IMR-90 (cell line): ENCODE data around the gene ALDH1A1. TPM values are rescaled to one million over a fixed set of nuclear protein-coding genes. Genes with fewer than 3 reads are reported as not detected.

Source experiments
- ATAC-seq: fragments of 200-7000 bp; cut with Tn5 transposase; 2 replicates; pipeline ENCODE4 v1.9.1; 2020; ENCODE audit warnings: low read depth, mild to moderate bottlenecking, moderate library complexity
- BruUV-seq: library from RNA; stranded (reverse); fragments of 400-500 nt; replicated peaks from 2 replicates; lab custom pipeline; 2021; lab: Mats Ljungman, UMichigan
- CTCF ChIA-PET: fragments of 300-600 bp; formaldehyde crosslinking; extraction: SDS; loops from one replicate; lab custom pipeline; 2021; ENCODE audit warnings: antibody characterized with exemption; lab: Yijun Ruan, JAX
- POLR2A ChIA-PET: fragments of 300-600 bp; sonication (Branson Sonifier 250); formaldehyde crosslinking; loops from one replicate; lab custom pipeline; 2022; ENCODE audit warnings: antibody characterized with exemption; ENCODE audit not compliant: unreplicated experiment; lab: Charles Lee
- DNase-seq: peaks from one replicate; pipeline ENCODE4 v3.0.0; 2013
- H2AFZ ChIP-seq: replicated peaks from 2 replicates; pipeline ENCODE3; 2013; ENCODE audit warnings: low read length, mild to moderate bottlenecking; ENCODE audit not compliant: poor library complexity
- H2AK5ac ChIP-seq: 2 replicates; pipeline ENCODE4 v1.6.1; 2013; ENCODE audit warnings: low read depth, low read length, inconsistent platforms
- H2AK9ac ChIP-seq: replicated peaks from 2 replicates; pipeline ENCODE3; 2013; ENCODE audit warnings: mild to moderate bottlenecking, low read depth, low read length, moderate library complexity; ENCODE audit not compliant: poor library complexity
- H2BK120ac ChIP-seq: 2 replicates; pipeline ENCODE4 v1.6.1; 2013; ENCODE audit warnings: low read depth, low read length, inconsistent platforms
- H2BK15ac ChIP-seq: 3 replicates; pipeline ENCODE4 v1.6.1; 2013; ENCODE audit warnings: low read depth, low read length, inconsistent platforms
- H2BK20ac ChIP-seq: 2 replicates; pipeline ENCODE4 v1.6.1; 2013; ENCODE audit warnings: low read depth, mild to moderate bottlenecking, inconsistent platforms, low read length, moderate library complexity
- H2BK5ac ChIP-seq: 2 replicates; pipeline ENCODE4 v1.6.1; 2013; ENCODE audit warnings: mild to moderate bottlenecking, low read depth, low read length, inconsistent platforms; ENCODE audit not compliant: poor library complexity, severe bottlenecking
- H3K14ac ChIP-seq: replicated peaks from 2 replicates; pipeline ENCODE4 v1.6.1; 2013; ENCODE audit warnings: low read depth, low read length, inconsistent platforms
- H3K18ac ChIP-seq: 2 replicates; pipeline ENCODE4 v1.6.1; 2013; ENCODE audit warnings: low read depth, low read length, control low read depth
- H3K23ac ChIP-seq: 2 replicates; pipeline ENCODE4 v1.6.1; 2013; ENCODE audit warnings: low read depth, low read length, inconsistent platforms
- H3K27ac ChIP-seq: 2 replicates; pipeline ENCODE4 v1.5.1; 2013; ENCODE audit warnings: mild to moderate bottlenecking, control low read depth, low read length; ENCODE audit not compliant: insufficient read depth
- H3K27me3 ChIP-seq: 2 replicates; pipeline ENCODE4 v1.6.1; 2013; ENCODE audit warnings: low read length; ENCODE audit not compliant: control insufficient read depth, insufficient read depth
- H3K36me3 ChIP-seq: 2 replicates; pipeline ENCODE4 v1.6.1; 2013; ENCODE audit warnings: low read length, mixed read lengths; ENCODE audit not compliant: control insufficient read depth, insufficient read depth
- H3K4ac ChIP-seq: 2 replicates; pipeline ENCODE4 v1.6.1; 2013; ENCODE audit warnings: low read depth, low read length, inconsistent platforms
- H3K4me1 ChIP-seq: 2 replicates; pipeline ENCODE4 v1.6.1; 2013; ENCODE audit warnings: low read length, mixed read lengths; ENCODE audit not compliant: control insufficient read depth, insufficient read depth
- H3K4me2 ChIP-seq: 2 replicates; pipeline ENCODE4 v1.6.1; 2013; ENCODE audit warnings: low read depth, mild to moderate bottlenecking, control low read depth, low read length, moderate library complexity
- H3K4me3 ChIP-seq: 2 replicates; pipeline ENCODE4 v1.5.1; 2013; ENCODE audit warnings: low read depth, mild to moderate bottlenecking, control low read depth, low read length, moderate library complexity; ENCODE audit not compliant: insufficient read depth
- H3K56ac ChIP-seq: 2 replicates; pipeline ENCODE4 v1.6.1; 2013; ENCODE audit warnings: low read length, inconsistent platforms; ENCODE audit not compliant: insufficient read depth; ENCODE audit errors: extremely low read depth
- H3K79me1 ChIP-seq, 2 experiments: 2 replicates each; pipeline ENCODE4 v1.6.1; 2013; ENCODE audit warnings: low read length in 2 of 2, inconsistent platforms in 1 of 2, low read depth in 1 of 2
- H3K9ac ChIP-seq: 2 replicates; pipeline ENCODE4 v1.6.1; 2013; ENCODE audit warnings: low read depth, low read length, control low read depth
- H3K9me1 ChIP-seq: 2 replicates; pipeline ENCODE4 v1.6.1; 2013; ENCODE audit warnings: low read length, inconsistent platforms; ENCODE audit not compliant: insufficient read depth
- H3K9me3 ChIP-seq: 2 replicates; pipeline ENCODE4 v1.6.1; 2013; ENCODE audit warnings: low read length; ENCODE audit not compliant: control insufficient read depth, insufficient read depth
- H4K20me1 ChIP-seq: 2 replicates; pipeline ENCODE4 v1.6.1; 2013; ENCODE audit warnings: low read length, inconsistent platforms; ENCODE audit not compliant: insufficient read depth
- H4K5ac ChIP-seq: 2 replicates; pipeline ENCODE4 v1.6.1; 2013; ENCODE audit warnings: mild to moderate bottlenecking, low read depth, low read length, control low read depth
- H4K8ac ChIP-seq, 2 experiments: 2 replicates each; pipeline ENCODE4 v1.6.1; 2013; ENCODE audit warnings: low read depth in 2 of 2, low read length in 2 of 2, control low read depth in 1 of 2, inconsistent platforms in 1 of 2
- H4K91ac ChIP-seq: 2 replicates; pipeline ENCODE4 v1.6.1; 2013; ENCODE audit warnings: low read depth, low read length, inconsistent platforms; ENCODE audit not compliant: insufficient read depth
- CHD1 ChIP-seq: IDR thresholded peaks from 2 replicates; pipeline ENCODE4 v1.6.1; 2012; ENCODE audit warnings: low read depth, low read length, improper control_type of control experiment
- RCOR1 ChIP-seq: IDR thresholded peaks from 2 replicates; pipeline ENCODE4 v1.6.1; 2012; ENCODE audit warnings: mild to moderate bottlenecking, low read length, improper control_type of control experiment; ENCODE audit not compliant: insufficient replicate concordance
- SMC3 ChIP-seq: fragments of 150-350 bp; IDR thresholded peaks from 2 replicates; pipeline ENCODE4 v1.6.1; 2016; ENCODE audit warnings: low read depth, mild to moderate bottlenecking, antibody characterized with exemption, low read length, moderate library complexity
- WGBS, 2 experiments: methylation state at CpG; one replicate each; pipeline versions ENCODE4 v1.1.5 to v1.1.7; 2013; ENCODE audit warnings: missing lambda C conversion rate in 2 of 2; ENCODE audit not compliant: insufficient read length in 1 of 2; ENCODE audit errors: extremely low coverage in 2 of 2; 5-methylcytosine and 5-hydroxymethylcytosine counted together
- dilution Hi-C: fragments of 300-500 bp; cut with HindIII; formaldehyde crosslinking; loops from one replicate; pipeline ENCODE4 v1.14.3; 2018; ENCODE audit warnings: low sequenced_read_pairs; ENCODE audit not compliant: unreplicated experiment
- in situ Hi-C: fragments of 300-500 bp; cut with MboI; formaldehyde crosslinking; loops from 3 replicates; pipeline ENCODE4 v1.14.3; 2019; ENCODE audit warnings: low sequenced_read_pairs, inconsistent platforms, mixed read lengths
- intact Hi-C: fragments of 100-400 bp; cut with micrococcal nuclease; formaldehyde crosslinking; loops from 2 replicates; pipeline ENCODE4 v1.10.0; 2022
- polyA plus RNA-seq, 3 experiments: library from polyadenylated mRNA; depleted of rRNA; stranded (reverse); fragments of >200 nt; gene quantifications; 2 replicates each; pipeline ENCODE4 v1.2.3, GENCODE V29; 2012; ENCODE audit warnings: low replicate concordance in 1 of 3
- total RNA-seq: library from RNA; depleted of rRNA; stranded (reverse); fragments of >200 nt; gene quantifications from 2 replicates; pipeline ENCODE4 v1.2.3, GENCODE V29; 2012; rRNA removed

ALDH1A1 gene
- total and polyA plus RNA-seq, 2 of the 4 experiments (the other 2 are of a cell fraction), result not detected

DNA sequence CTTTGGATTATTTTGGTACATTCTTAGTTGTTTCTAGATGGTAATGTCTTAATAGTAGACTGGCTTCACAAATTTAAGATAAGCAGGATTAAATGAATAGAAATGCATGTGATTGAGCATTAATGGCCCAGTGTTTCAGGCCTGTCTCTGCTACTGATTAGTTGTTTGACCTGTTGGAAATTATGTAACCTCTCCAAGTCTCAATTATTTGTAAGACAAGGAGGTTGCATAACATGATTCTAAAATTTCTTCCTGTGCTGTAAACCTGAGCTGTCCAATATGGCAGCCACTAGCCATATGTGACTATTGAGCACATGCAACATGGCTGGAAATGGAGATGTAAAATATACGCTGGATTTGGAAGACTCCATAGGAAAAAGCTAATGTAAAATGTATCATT, 97.5 kb downstream of the ALDH1A1 start:
- no peak for ATAC-seq
- Histone ChIP-seq H2BK20ac (no peak overlapping the region), H3K27me3 (no peaks in the 10 kb centered on the region), H3K14ac (no peak overlapping the region), H4K20me1 (no peaks in the 10 kb centered on the region), H3K9me1 (no peaks in the 10 kb centered on the region), H3K4me3 (no peak overlapping the region), H2BK15ac (no peak overlapping the region), H3K9me3 (no peaks in the 10 kb centered on the region), H2AK5ac (no peak overlapping the region), H4K91ac (no peak overlapping the region), H3K23ac (no peak overlapping the region), H3K18ac (no peak overlapping the region), H3K79me1 (no peaks in the 10 kb centered on the region), H3K27ac (no peak overlapping the region), H3K4me2 (no peak overlapping the region), H3K9ac (no peak overlapping the region), H2AFZ (no peak overlapping the region), H4K8ac (no peak overlapping the region), H4K5ac (no peak overlapping the region), H2AK9ac (no peak overlapping the region), H3K4me1 (no peaks in the 10 kb centered on the region; the same call in 1 of the 2 replicates), H3K56ac (no peak overlapping the region), H2BK120ac (no peak overlapping the region), H3K4ac (no peak overlapping the region), H2BK5ac (no peak overlapping the region), H3K36me3 (no peaks in the 10 kb centered on the region)
- ChIA-PET POLR2A (no interaction called here), CTCF (no interaction called here)
- TF ChIP-seq SMC3 (no peak), RCOR1 (no peak), CHD1 (no peak)
- no CpG with 5 or more reads among the region's 1 CpG for WGBS, 2 experiments
- intact Hi-C loops (no loop called here), dilution Hi-C loops (no loop called here), in situ Hi-C loops (loop anchor here (10.0 kb wide), 2 partner anchors 169 to 329 kb away; no protein-coding TSS in a partner anchor)
- no peak for DNase-seq
- BruUV-seq, result no TSS peak

Other genes with a start within 250 kb of the ALDH1A1 start
- gene ANXA1, start 198.8 kb upstream of the ALDH1A1 start, total RNA-seq, result 583 and 637 TPM in 2 replicates
- 465 and 520 TPM in 2 replicates for gene ANXA1, start 198.8 kb upstream of the ALDH1A1 start, polyA plus RNA-seq (2012; rRNA removed)